ENCODE measurements around the gene SMTNL1.

The SMTNL1 gene

GRCh38 chr11:57536947-57537619, at the start of gene SMTNL1:
TSS of gene SMTNL1 (plus strand) at chr11:57537595. CDS start at chr11:57542643, 5,048 bp downstream.
- TF ChIP-seq CTCF (IDR thresholded peaks at IDR 0.05; ENCODE audit: borderline replicate concordance, insufficient read depth, low read depth, low read length), result no peak
- no peak within 1 kb of the TSS for H3K4me3 ChIP-seq (ENCODE audit: low read depth, low read length)

- H3K4me3 ChIP-seq (ENCODE audit: low read depth, low read length), result no peak overlapping the region
- no peak for TF ChIP-seq CTCF (IDR thresholded peaks at IDR 0.05; ENCODE audit: borderline replicate concordance, insufficient read depth, low read depth, low read length)
Observed at GRCh38 chr11:57487920-57488659, 49.3 kb upstream of the SMTNL1 start.

- no peak for TF ChIP-seq CTCF (IDR thresholded peaks at IDR 0.05; ENCODE audit: borderline replicate concordance, insufficient read depth, low read depth, low read length)
- no peak overlapping the region for H3K4me3 ChIP-seq (ENCODE audit: low read depth, low read length)
Observed at GRCh38 chr11:57490456-57491248, 46.7 kb upstream of the SMTNL1 start.

GRCh38 chr11:57491371-57492061, 45.9 kb upstream of the SMTNL1 start:
- no peak overlapping the region for H3K4me3 ChIP-seq (ENCODE audit: low read depth, low read length)
- peak; percentile 82 for TF ChIP-seq CTCF (IDR thresholded peaks at IDR 0.05; ENCODE audit: borderline replicate concordance, insufficient read depth, low read depth, low read length)

- TF ChIP-seq CTCF (IDR thresholded peaks at IDR 0.05; ENCODE audit: borderline replicate concordance, insufficient read depth, low read depth, low read length), result peak; percentile 93
Observed at GRCh38 chr11:57493507-57494503, 43.6 kb upstream of the SMTNL1 start.

More at GRCh38 chr11:57493507-57494503, 43.6 kb upstream of the SMTNL1 start:
- H3K4me3 ChIP-seq (ENCODE audit: low read depth, low read length), result no peak overlapping the region
